Fibroblast of lung (primary cell): Measurements from ENCODE around the gene TBC1D9. TPM values are rescaled to one million over a fixed set of nuclear protein-coding genes. Genes with fewer than 3 reads are reported as not detected.

ENCODE experiments used
- DNase-seq, 2 donors: peaks; one replicate each; pipeline versions ENCODE4 v3.0.0 to v3.0.0-alpha.2; 2010; ENCODE audit warnings: low read depth in 2 of 2
- H2AFZ ChIP-seq: 2 replicates; pipeline ENCODE4 v1.5.1; 2012; ENCODE audit warnings: low read length, control low read depth, inconsistent platforms
- H3K27ac ChIP-seq: 2 replicates; pipeline ENCODE4 v1.5.1; 2011; ENCODE audit warnings: low read length, control low read depth; ENCODE audit not compliant: insufficient read depth
- H3K27me3 ChIP-seq: 2 replicates; pipeline ENCODE4 v1.5.1; 2011; ENCODE audit warnings: mild to moderate bottlenecking, low read length; ENCODE audit not compliant: control insufficient read depth, insufficient read depth
- H3K36me3 ChIP-seq: 2 replicates; pipeline ENCODE4 v1.5.1; 2011; ENCODE audit warnings: low read length; ENCODE audit not compliant: control insufficient read depth, insufficient read depth
- H3K4me1 ChIP-seq: 2 replicates; pipeline ENCODE4 v1.5.1; 2011; ENCODE audit warnings: low read length; ENCODE audit not compliant: control insufficient read depth, insufficient read depth; ENCODE audit errors: extremely low read depth
- H3K4me2 ChIP-seq: 2 replicates; pipeline ENCODE4 v1.5.1; 2011; ENCODE audit warnings: low read length, control low read depth; ENCODE audit not compliant: insufficient read depth; ENCODE audit errors: extremely low read depth
- H3K4me3 ChIP-seq, 4 experiments: fragments of 200-600 bp in 1 of 4; sonication (generic) in 1 of 4; replicated peaks in 1 of 4; 2 replicates each; pipeline ENCODE4 v1.5.1; 2011 to 2016; ENCODE audit warnings: low read length in 4 of 4, low read depth in 3 of 4, mild to moderate bottlenecking in 3 of 4, control low read depth in 2 of 4, inconsistent platforms in 1 of 4, mixed read lengths in 1 of 4; ENCODE audit not compliant: insufficient read depth in 1 of 4; ENCODE audit errors: control extremely low read depth in 1 of 4
- H3K79me2 ChIP-seq: 2 replicates; pipeline ENCODE4 v1.5.1; 2012; ENCODE audit warnings: mild to moderate bottlenecking, low read length, inconsistent platforms; ENCODE audit not compliant: control insufficient read depth, insufficient read depth
- H3K9ac ChIP-seq: 2 replicates; pipeline ENCODE4 v1.5.1; 2011; ENCODE audit warnings: mild to moderate bottlenecking, low read length, control low read depth; ENCODE audit not compliant: insufficient read depth
- H3K9me3 ChIP-seq: 2 replicates; pipeline ENCODE4 v1.5.1; 2012; ENCODE audit warnings: low read depth, low read length; ENCODE audit not compliant: control insufficient read depth, insufficient read depth
- H4K20me1 ChIP-seq: 2 replicates; pipeline ENCODE4 v1.5.1; 2011; ENCODE audit warnings: low read length; ENCODE audit not compliant: control insufficient read depth, insufficient read depth; ENCODE audit errors: extremely low read depth
- CTCF ChIP-seq, 2 donors: IDR thresholded peaks in 1 of 2; conservative IDR thresholded peaks in 1 of 2; 1 replicate in 1 of 2; 2 replicates in 1 of 2; pipeline ENCODE4 v1.5.1; 2011 to 2012; ENCODE audit warnings: low read length in 2 of 2, control low read depth in 1 of 2, inconsistent platforms in 1 of 2, low read depth in 1 of 2, mild to moderate bottlenecking in 1 of 2
- EZH2 ChIP-seq: IDR thresholded peaks from 2 replicates; pipeline ENCODE4 v1.5.1; 2012; ENCODE audit warnings: low read length, control low read depth, mild to moderate bottlenecking; ENCODE audit errors: missing control alignments
- polyA plus RNA-seq, 2 donors: library from polyadenylated mRNA; depleted of rRNA in 1 of 2; stranded (reverse) in 1 of 2; unstranded in 1 of 2; fragments of >200 nt; gene quantifications; 2 replicates each; pipeline ENCODE4 v1.2.1, GENCODE V29; 2011 to 2012; ENCODE audit warnings: missing spikeins in 1 of 2
- total RNA-seq: library from RNA; depleted of rRNA; stranded (reverse); fragments of >200 nt; gene quantifications from 2 replicates; pipeline ENCODE4 v1.2.1, GENCODE V29; 2014

TBC1D9 gene
- total and polyA plus RNA-seq, 2 donors (not counting 1 experiment from before 2014, with no cell fraction given): 18.6 to 36.3 TPM

- no peak overlapping the region for H3K4me3 ChIP-seq
- no peak overlapping the region for H3K27ac ChIP-seq
- H3K27me3 ChIP-seq: no peaks in the 10 kb centered on the region
- H2AFZ ChIP-seq: no peak overlapping the region
- no peak overlapping the region for H3K4me2 ChIP-seq
- no peaks in the 10 kb centered on the region for H4K20me1 ChIP-seq
- no peaks in the 10 kb centered on the region for H3K36me3 ChIP-seq
- no peak overlapping the region for H3K9ac ChIP-seq
- no peak for TF ChIP-seq EZH2
- TF ChIP-seq CTCF (conservative IDR thresholded peaks at IDR 0.05 in 1 of 2, IDR thresholded peaks at IDR 0.05 in 1 of 2; ENCODE audit: low read depth in 1 of 2, low read length in 2 of 2): no peak
- H3K79me2 ChIP-seq: no peaks in the 10 kb centered on the region
- H3K9me3 ChIP-seq: no peaks in the 10 kb centered on the region
- peak in 1 of 2 donors; percentile 44 for DNase-seq
- peaks cover 5% of the 10 kb centered on the region for H3K4me1 ChIP-seq
These were observed 62.6 kb downstream of the TBC1D9 start for GRCh38 chr4:140693562-140693961.

DNA sequence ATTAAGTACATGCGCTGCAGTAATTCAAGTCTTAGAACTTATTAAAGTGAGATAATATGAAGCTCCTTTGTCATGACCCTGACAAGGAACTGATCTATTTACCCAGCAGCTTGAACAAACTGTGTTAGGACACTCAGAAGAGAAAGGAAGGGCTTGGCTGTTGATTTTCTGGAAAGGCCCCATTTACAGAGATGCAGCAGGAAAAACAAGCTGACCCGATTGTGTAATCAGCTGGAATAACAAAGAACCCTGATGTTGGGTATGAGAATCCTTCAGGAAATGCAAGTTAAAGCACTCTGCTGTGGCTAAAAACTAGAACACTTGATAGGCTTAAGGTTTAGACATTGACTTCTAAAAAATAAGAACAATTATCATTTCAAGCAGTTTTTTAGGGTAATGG, 64.8 kb downstream of the TBC1D9 start:
- H3K9ac ChIP-seq: no peak overlapping the region
- no peaks in the 10 kb centered on the region for H3K79me2 ChIP-seq
- no peaks in the 10 kb centered on the region for H4K20me1 ChIP-seq
- no peaks in the 10 kb centered on the region for H3K36me3 ChIP-seq
- H3K27ac ChIP-seq: no peak overlapping the region
- no peaks in the 10 kb centered on the region for H3K9me3 ChIP-seq
- no peaks in the 10 kb centered on the region for H3K27me3 ChIP-seq
- H3K4me3 ChIP-seq: no peak overlapping the region
- peak; percentile 30 to 67 for DNase-seq
- peaks cover 5% of the 10 kb centered on the region for H3K4me1 ChIP-seq
- H3K4me2 ChIP-seq: no peak overlapping the region
- no peak overlapping the region for H2AFZ ChIP-seq
- no peak for TF ChIP-seq EZH2
- TF ChIP-seq CTCF (conservative IDR thresholded peaks at IDR 0.05 in 1 of 2, IDR thresholded peaks at IDR 0.05 in 1 of 2; ENCODE audit: low read depth in 1 of 2, low read length in 2 of 2): no peak

DNA sequence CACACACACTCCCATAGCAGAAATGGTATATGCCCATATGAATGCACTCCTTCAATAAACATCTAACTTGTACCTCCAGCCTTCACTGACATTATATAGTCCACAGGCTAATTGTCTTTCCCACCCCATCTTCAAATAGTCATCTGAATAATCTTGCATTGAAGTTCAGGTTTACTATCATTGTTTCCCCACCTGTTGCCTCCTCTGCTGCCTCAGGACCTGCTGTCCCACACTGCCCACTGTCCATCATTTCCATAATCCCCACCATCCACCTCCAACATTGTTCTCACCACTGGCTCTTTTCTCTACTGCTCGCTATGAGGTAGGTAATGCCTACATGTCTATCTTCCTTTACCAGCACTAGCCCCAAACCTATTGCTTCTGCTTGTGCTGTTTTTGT, 66.1 kb downstream of the TBC1D9 start:
- DNase-seq: no peak

More for the DNA sequence above, 66.1 kb downstream of the TBC1D9 start:
- Histone ChIP-seq H3K4me3 (no peak overlapping the region), H3K9me3 (no peaks in the 10 kb centered on the region), H4K20me1 (no peaks in the 10 kb centered on the region), H3K36me3 (no peaks in the 10 kb centered on the region), H3K4me2 (no peak overlapping the region), H3K27ac (no peak overlapping the region), H3K27me3 (no peaks in the 10 kb centered on the region), H2AFZ (no peak overlapping the region), H3K4me1 (peaks cover 5% of the 10 kb centered on the region), H3K9ac (no peak overlapping the region), H3K79me2 (no peaks in the 10 kb centered on the region)
- TF ChIP-seq CTCF (conservative IDR thresholded peaks at IDR 0.05 in 1 of 2, IDR thresholded peaks at IDR 0.05 in 1 of 2; ENCODE audit: low read depth in 1 of 2, low read length in 2 of 2) (no peak), EZH2 (no peak)
